Activated CD8-positive, alpha-beta memory T cell treated with anti-CD3 and anti-CD28 coated beads, Interleukin-2, amount 50 U/mL, for 48 hours (primary cell): ENCODE data around the gene TAMM41.
A peak's percentile ranks its signal among the peaks of the same experiment; 100 is the strongest.
"Not testable (repeated sequence)": the region's sequence is repeated elsewhere in the genome, so short reads cannot be mapped to it uniquely, and the experiment has no call there.

Experiments used
- DNase-seq: peaks from one replicate; pipeline ENCODE4 v3.0.0-alpha.2; 2020

Gene TAMM41

GRCh38 chr3:11814663-11815062, 32.0 kb downstream of the TAMM41 start:
- no peak for DNase-seq

GRCh38 chr3:11810276-11810675, 36.4 kb downstream of the TAMM41 start:
- no peak for DNase-seq

- DNase-seq, result no peak
Observed at GRCh38 chr3:11808231-11808630, 38.5 kb downstream of the TAMM41 start.

- no peak for DNase-seq
Observed at GRCh38 chr3:11807686-11808085, 39.0 kb downstream of the TAMM41 start.

- DNase-seq, result no peak
Observed at GRCh38 chr3:11805716-11806115, 41.0 kb downstream of the TAMM41 start.

- DNase-seq, result no peak
Observed at GRCh38 chr3:11803977-11804892, 42.5 kb downstream of the TAMM41 start.

GRCh38 chr3:11799791-11800190, 46.9 kb downstream of the TAMM41 start:
- no peak for DNase-seq

GRCh38 chr3:11794927-11795326, 51.8 kb downstream of the TAMM41 start:
- DNase-seq, result no peak

GRCh38 chr3:11791339-11792200, 55.1 kb downstream of the TAMM41 start:
- no peak for DNase-seq

- no peak for DNase-seq
Observed at GRCh38 chr3:11789412-11789811, 57.3 kb downstream of the TAMM41 start.

GRCh38 chr3:11784971-11785377, 61.7 kb downstream of the TAMM41 start:
- DNase-seq, result no peak

- no peak for DNase-seq
Observed at GRCh38 chr3:11780341-11780740, 66.3 kb downstream of the TAMM41 start.

- DNase-seq, result no peak
Observed at GRCh38 chr3:11779626-11780025, 67.1 kb downstream of the TAMM41 start.

- no peak for DNase-seq
Observed at GRCh38 chr3:11778248-11778647, 68.4 kb downstream of the TAMM41 start.

- no peak for DNase-seq
Observed at GRCh38 chr3:11776346-11776745, 70.3 kb downstream of the TAMM41 start.

GRCh38 chr3:11775493-11775892, 71.2 kb downstream of the TAMM41 start:
- DNase-seq, result no peak

GRCh38 chr3:11774296-11774877, 72.3 kb downstream of the TAMM41 start:
- DNase-seq, result no peak

GRCh38 chr3:11771931-11772330, 74.8 kb downstream of the TAMM41 start:
- DNase-seq, result not testable (repeated sequence)

- peak; percentile 77 for DNase-seq
Observed at GRCh38 chr3:11770477-11771391, 76.0 kb downstream of the TAMM41 start.

GRCh38 chr3:11769704-11770476, 76.8 kb downstream of the TAMM41 start:
- peak; percentile 56 for DNase-seq

GRCh38 chr3:11768604-11769003, 78.1 kb downstream of the TAMM41 start:
- DNase-seq, result no peak
